GM12801 (cell line): ENCODE data around the gene RAB18.

Experiments
- CTCF ChIP-seq: IDR thresholded peaks from one replicate; pipeline ENCODE4 v1.5.1; 2011; ENCODE audit warnings: control low read depth; ENCODE audit not compliant: insufficient read length; ENCODE audit errors: extremely low read depth

Gene RAB18

GRCh38 chr10:27537166-27537565 lies 33.1 kb downstream of the RAB18 start:
- TF ChIP-seq CTCF = no peak

- TF ChIP-seq CTCF = no peak
These were observed 33.7 kb downstream of the RAB18 start for GRCh38 chr10:27537787-27538186.

- TF ChIP-seq CTCF = no peak
These were observed 36.6 kb downstream of the RAB18 start for GRCh38 chr10:27540672-27541071.

GRCh38 chr10:27541796-27542729 lies 38.0 kb downstream of the RAB18 start:
- TF ChIP-seq CTCF = no peak

GRCh38 chr10:27542812-27543211 lies 38.7 kb downstream of the RAB18 start:
- TF ChIP-seq CTCF = no peak

GRCh38 chr10:27547047-27547446 lies 42.9 kb downstream of the RAB18 start:
- TF ChIP-seq CTCF = no peak

- no peak for TF ChIP-seq CTCF
These were observed 43.4 kb downstream of the RAB18 start for GRCh38 chr10:27547482-27547881.
